ENCODE measurements around the gene IPO11. TPM values are rescaled to one million over a fixed set of nuclear protein-coding genes. Genes with fewer than 3 reads are reported as not detected.

IPO11 gene
- total and polyA plus RNA-seq, 2 of the 13 experiments (the other 11 are each of a cell fraction or from before 2014, with no cell fraction given): 13.9 to 24.4 TPM

- TF ChIP-seq ZBTB14 (CRISPR knock-in tag; IDR thresholded peaks at IDR 0.05): no peak
- peak; percentile 99 for TF ChIP-seq CREB1 (IDR thresholded peaks at IDR 0.05)
- peak; percentile 100 for TF ChIP-seq CREB1 (CRISPR knock-in tag; IDR thresholded peaks at IDR 0.05)
- TF ChIP-seq ZNF512 (CRISPR knock-in tag; IDR thresholded peaks at IDR 0.05): no peak
- peak; percentile 35; the same call in 1 of the 2 replicates for TF ChIP-seq CEBPB (IDR thresholded peaks at IDR 0.05; ENCODE audit: borderline replicate concordance, low read depth, low read length)
- peak; percentile 72 for TF ChIP-seq PITX1 (CRISPR knock-in tag; IDR thresholded peaks at IDR 0.05)
- TF ChIP-seq ZNF777 (CRISPR knock-in tag; IDR thresholded peaks at IDR 0.05): no peak; the same call in none of the 2 replicates
- TF ChIP-seq, protein P1, sequence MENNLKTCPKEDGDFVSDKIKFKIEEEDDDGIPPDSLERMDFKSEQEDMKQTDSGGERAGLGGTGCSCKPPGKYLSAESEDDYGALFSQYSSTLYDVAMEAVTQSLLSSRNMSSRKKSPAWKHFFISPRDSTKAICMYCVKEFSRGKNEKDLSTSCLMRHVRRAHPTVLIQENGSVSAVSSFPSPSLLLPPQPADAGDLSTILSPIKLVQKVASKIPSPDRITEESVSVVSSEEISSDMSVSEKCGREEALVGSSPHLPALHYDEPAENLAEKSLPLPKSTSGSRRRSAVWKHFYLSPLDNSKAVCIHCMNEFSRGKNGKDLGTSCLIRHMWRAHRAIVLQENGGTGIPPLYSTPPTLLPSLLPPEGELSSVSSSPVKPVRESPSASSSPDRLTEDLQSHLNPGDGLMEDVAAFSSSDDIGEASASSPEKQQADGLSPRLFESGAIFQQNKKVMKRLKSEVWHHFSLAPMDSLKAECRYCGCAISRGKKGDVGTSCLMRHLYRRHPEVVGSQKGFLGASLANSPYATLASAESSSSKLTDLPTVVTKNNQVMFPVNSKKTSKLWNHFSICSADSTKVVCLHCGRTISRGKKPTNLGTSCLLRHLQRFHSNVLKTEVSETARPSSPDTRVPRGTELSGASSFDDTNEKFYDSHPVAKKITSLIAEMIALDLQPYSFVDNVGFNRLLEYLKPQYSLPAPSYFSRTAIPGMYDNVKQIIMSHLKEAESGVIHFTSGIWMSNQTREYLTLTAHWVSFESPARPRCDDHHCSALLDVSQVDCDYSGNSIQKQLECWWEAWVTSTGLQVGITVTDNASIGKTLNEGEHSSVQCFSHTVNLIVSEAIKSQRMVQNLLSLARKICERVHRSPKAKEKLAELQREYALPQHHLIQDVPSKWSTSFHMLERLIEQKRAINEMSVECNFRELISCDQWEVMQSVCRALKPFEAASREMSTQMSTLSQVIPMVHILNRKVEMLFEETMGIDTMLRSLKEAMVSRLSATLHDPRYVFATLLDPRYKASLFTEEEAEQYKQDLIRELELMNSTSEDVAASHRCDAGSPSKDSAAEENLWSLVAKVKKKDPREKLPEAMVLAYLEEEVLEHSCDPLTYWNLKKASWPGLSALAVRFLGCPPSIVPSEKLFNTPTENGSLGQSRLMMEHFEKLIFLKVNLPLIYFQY (CRISPR knock-in tag; IDR thresholded peaks at IDR 0.05; ENCODE audit: borderline replicate concordance): no peak
- TF ChIP-seq ZNF607 (CRISPR knock-in tag; IDR thresholded peaks at IDR 0.05; ENCODE audit: borderline replicate concordance): no peak
- TF ChIP-seq, protein P2, sequence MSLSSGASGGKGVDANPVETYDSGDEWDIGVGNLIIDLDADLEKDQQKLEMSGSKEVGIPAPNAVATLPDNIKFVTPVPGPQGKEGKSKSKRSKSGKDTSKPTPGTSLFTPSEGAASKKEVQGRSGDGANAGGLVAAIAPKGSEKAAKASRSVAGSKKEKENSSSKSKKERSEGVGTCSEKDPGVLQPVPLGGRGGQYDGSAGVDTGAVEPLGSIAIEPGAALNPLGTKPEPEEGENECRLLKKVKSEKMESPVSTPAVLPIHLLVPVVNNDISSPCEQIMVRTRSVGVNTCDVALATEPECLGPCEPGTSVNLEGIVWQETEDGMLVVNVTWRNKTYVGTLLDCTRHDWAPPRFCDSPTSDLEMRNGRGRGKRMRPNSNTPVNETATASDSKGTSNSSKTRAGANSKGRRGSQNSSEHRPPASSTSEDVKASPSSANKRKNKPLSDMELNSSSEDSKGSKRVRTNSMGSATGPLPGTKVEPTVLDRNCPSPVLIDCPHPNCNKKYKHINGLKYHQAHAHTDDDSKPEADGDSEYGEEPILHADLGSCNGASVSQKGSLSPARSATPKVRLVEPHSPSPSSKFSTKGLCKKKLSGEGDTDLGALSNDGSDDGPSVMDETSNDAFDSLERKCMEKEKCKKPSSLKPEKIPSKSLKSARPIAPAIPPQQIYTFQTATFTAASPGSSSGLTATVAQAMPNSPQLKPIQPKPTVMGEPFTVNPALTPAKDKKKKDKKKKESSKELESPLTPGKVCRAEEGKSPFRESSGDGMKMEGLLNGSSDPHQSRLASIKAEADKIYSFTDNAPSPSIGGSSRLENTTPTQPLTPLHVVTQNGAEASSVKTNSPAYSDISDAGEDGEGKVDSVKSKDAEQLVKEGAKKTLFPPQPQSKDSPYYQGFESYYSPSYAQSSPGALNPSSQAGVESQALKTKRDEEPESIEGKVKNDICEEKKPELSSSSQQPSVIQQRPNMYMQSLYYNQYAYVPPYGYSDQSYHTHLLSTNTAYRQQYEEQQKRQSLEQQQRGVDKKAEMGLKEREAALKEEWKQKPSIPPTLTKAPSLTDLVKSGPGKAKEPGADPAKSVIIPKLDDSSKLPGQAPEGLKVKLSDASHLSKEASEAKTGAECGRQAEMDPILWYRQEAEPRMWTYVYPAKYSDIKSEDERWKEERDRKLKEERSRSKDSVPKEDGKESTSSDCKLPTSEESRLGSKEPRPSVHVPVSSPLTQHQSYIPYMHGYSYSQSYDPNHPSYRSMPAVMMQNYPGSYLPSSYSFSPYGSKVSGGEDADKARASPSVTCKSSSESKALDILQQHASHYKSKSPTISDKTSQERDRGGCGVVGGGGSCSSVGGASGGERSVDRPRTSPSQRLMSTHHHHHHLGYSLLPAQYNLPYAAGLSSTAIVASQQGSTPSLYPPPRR (CRISPR knock-in tag; IDR thresholded peaks at IDR 0.05; ENCODE audit: borderline replicate concordance): peak; percentile 65
- no peak for TF ChIP-seq SOX13 (IDR thresholded peaks at IDR 0.05)
- TF ChIP-seq SOX13 (CRISPR knock-in tag; conservative IDR thresholded peaks at IDR 0.05 in 1 of 2, IDR thresholded peaks at IDR 0.05 in 1 of 2): peak in 1 of 2 experiments; percentile 27; a peak in 1 of 4 replicates
- TF ChIP-seq ZNF317 (CRISPR knock-in tag; IDR thresholded peaks at IDR 0.05): peak; percentile 61; the same call in 1 of the 2 replicates
- TF ChIP-seq ZC3H4 (CRISPR knock-in tag; IDR thresholded peaks at IDR 0.05; ENCODE audit: borderline replicate concordance): no peak
Observed at GRCh38 chr5:62412549-62413329, at the start of gene IPO11 (continued).

All from HepG2 (cell line).